Activated CD4-positive, CD25-positive, alpha-beta regulatory T cell treated with anti-CD3 and anti-CD28 coated beads, Interleukin-2, amount 50 U/mL, for 24 hours (primary cell): ENCODE results near the gene MYOM1.

Experiments used
- ATAC-seq, 2 donors: fragments of 150-1000 bp; cut with Tn5 transposase; one replicate each; pipeline ENCODE4 v1.10.0; 2021; ENCODE audit warnings: mild to moderate bottlenecking in 1 of 2, moderate library complexity in 1 of 2

The MYOM1 gene

DNA sequence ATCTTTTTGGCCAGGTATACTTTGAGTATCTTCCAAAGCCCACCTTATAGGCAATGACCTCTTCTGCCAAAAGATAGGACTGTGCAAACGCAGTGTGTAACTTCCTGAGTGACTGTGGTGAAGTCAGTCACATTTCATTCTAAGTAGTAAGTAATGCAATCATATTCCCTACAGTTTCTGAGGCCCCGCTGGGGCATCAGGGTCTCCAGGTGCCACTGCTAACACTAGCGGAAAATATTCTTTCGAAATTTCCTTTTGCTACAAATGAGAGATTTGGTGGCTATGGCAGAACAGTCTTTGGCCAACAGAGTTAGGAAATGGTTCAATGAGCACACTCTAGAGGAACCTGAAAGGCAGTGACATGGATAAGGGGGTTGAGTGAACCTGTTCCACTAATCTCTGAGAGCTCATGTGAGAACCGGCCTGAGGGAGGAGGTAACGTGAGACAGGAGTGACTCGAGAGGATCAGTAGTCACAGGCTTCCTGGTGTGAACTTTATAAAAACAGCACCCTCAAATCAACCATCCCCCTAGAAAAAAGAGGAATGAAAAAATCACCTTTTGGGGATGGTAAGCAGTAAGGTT, 104.2 kb downstream of the MYOM1 start:
- no peak for ATAC-seq

- no peak for ATAC-seq
Observed at GRCh38 chr18:3114451-3114850, 105.3 kb downstream of the MYOM1 start.

- ATAC-seq: no peak
Observed at GRCh38 chr18:3114026-3114425, 105.7 kb downstream of the MYOM1 start.

DNA sequence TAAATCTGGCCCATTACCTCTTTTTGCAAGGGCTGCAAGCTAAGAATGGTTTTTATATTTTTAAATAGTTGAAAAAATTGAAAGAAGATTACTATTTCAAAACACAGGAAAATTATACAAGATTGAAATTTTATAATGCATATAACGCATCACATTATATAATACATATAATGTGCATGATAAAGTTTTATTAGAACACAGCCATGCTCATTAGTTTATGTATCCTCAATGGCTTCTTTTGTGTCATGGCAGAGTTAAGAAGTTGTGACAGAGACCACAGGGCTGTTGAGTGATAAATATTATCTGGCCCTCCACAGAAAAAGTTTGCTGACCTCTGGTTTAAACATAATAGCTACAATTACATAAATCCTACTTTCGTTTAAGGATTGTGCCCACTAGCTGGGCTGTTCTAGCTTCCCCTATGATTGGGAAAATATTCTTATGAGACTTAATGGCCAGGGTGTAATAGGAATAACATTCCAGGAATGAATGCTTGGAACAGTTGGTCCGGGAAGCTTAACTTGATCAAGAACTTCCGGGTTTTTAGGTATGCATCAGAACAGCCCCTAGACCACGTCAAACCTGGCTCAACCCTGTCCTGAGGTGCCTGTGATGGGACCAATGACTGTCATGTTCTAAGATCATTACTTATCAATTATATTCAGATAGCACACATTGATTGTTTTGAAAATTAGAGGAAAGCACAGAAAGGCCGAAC, 108.1 kb downstream of the MYOM1 start:
- no peak for ATAC-seq

- ATAC-seq: no peak
Observed at GRCh38 chr18:3110034-3110752, 109.6 kb downstream of the MYOM1 start.

- no peak for ATAC-seq
Observed at GRCh38 chr18:3107740-3108151, 112.0 kb downstream of the MYOM1 start.

DNA sequence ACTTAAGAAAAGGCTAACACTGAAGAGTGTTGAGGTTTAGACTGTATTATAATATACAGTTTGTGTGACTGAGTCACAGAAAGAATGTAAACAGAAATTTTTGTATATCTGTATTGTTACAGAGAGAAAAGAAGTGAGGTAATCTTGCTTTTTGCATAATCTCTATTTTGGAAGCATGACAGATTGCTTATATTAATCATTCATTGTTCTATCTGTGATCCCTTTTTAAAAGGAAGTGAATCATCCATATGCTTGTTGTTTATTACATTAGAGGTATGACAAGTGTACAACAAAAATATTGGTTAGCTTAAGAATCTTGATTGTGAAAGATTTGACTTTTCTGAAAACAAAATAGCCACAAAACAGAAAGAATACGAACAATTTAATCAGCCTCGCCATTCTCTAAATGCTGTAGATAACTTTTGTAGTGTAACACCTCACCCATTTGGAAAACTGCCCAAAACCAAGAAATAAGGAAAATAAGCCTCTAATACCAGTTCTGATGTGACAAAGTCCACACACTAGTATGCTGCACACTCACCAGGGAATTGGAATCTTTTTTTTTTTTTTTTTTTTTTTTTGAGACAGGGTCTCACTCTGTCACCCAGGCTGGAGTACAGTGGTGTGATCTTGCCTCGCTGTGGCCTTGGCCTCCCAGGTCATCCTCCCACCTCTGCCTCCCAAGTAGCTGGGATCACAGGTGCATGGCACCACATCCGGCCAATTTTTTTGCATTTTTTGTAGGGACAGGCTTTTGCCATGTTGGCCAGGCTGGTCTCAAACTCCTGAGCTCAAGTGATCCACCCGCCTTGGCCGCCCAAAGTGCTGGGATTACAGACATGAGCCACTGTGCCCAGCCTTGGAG, 115.3 kb downstream of the MYOM1 start:
- no peak for ATAC-seq

DNA sequence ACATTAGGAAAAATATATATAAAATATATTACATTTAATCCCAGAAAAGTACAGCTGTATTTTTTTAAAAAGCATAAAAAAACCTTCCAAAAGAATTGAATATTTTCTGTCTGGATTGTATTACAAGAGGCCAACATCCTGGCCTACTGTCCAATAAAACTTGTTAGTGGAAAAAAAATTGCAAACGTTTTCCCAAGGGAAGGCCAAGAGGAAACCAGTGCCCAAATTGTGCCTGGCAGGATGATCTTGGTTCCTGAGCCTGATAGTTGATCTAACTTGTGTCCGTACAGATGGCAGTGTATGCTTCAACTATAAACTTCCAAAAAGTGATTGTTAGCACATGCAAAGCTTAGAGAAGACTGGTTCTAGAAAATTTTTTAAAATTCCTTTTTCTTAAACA, 116.2 kb downstream of the MYOM1 start:
- ATAC-seq: no peak

DNA sequence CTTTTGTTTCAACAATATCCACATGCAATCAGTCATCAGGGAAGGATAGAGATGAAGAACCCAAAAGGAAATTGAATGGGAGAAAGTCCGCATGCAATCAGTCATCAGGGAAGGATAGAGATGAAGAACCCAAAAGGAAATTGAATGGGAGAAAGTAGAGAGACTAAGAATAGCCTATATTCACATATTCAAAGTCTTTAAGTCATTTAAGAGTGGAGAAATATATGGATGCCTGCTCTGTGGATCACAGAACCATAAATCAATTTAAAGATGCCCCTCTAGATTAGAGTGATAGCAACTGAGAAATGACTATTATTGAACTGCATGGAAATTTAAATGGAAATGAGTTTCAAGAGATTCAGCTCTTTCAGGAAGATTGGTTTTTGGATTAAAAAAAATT, 116.8 kb downstream of the MYOM1 start:
- ATAC-seq: no peak

DNA sequence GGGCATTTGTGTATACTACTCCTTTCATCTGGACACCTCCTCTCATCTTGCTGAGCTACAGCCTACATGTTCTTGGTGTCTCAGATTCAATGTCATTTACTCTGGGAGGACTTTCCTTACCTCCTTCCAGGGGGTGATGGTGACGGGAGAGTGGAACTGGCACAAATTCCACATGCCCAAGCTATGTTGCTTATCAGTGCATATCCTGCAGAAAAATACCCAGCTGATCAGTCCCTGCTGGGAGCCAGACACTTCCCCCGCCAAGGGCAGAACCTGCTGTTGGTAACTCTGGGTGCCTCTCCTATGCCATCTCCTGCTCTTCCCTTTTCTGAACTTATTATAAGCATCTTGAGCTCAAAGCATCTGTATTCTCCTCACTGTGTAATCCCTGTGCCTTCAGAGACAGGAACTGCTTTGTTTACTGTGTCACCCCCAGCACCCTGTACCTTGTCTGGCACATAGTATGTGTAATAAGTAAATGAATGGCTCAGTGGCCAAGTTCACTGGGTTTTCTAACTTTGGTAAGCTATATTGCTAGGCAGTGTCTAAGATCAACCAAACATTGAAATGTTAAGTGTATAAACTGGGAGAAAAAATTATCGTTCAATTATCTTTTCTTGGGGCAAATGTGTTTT, 119.2 kb downstream of the MYOM1 start:
- no peak for ATAC-seq

DNA sequence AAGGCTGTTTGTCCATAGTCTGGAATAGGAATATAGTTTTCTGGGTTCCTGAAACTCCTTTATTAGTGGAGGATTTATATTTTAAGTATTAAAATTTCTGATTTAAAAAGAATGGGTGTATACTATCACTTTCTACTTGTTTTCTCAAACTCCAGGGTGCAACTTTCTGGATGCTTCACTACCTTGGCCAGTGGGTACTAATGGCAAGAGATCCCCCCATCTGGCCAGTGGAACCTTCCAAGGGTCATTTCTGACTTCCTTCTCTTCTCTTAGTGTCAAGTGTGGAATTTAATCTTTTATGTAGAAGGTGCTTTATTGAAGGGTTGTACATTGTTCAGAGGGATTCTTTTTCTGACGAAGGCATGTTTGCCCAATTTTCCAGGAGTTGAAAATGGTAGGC, 120.4 kb downstream of the MYOM1 start:
- no peak for ATAC-seq

GRCh38 chr18:3097082-3097481, 122.7 kb downstream of the MYOM1 start:
- peak in 1 of 2 donors; percentile 46 for ATAC-seq

DNA sequence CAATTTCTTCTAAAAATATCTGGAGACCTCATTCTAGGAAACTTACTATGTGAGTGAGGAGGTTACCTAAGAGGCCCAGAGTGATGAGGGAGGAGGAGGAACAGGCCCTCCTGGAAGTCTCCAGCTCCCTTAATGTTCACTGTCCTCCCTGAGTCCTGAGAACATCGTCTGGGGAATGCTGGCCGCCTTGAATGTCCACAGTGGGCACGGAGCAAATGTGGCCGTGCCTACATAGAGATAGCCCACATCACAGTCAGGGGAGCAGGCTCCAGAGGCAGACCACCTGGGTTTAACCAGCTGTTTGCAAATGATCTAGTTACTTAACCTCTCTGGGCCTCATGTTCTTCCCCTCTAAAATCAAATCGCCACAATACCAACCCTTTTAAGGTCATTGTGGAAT, 123.8 kb downstream of the MYOM1 start:
- ATAC-seq: no peak

GRCh38 chr18:3094338-3094684, 125.5 kb downstream of the MYOM1 start:
- ATAC-seq: no peak

DNA sequence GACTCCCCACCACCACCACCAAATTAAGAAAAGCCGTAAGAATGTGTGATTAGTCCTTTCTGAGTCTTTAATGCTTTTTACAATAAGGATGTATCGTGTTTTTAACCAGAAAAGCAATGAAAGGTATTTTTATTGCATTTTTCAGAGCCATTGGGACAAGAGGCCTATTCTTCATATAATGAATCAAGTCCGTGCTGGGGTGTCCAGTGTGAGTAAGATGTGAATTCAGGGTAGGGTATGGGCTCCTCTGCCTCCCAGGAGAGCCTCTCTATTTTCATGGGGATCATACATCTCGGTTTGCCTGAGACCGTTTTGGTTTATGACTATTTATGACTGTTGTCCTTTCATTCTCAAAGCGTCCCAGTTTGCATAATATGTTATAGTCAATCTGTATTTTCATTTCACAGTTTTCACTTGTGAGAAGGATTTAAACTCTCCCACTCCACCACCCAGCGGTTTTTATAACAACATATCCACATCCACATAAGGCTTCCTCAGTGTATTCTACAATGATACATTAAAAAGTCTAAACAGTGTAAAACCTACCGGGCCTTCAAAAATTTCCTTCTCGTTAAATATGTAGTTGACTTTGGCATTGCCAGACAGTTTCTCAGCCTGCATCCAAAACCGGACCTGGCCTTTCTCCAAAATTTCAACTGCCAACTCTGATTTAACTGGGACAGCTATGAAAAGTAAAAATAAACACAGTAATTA, 126.0 kb downstream of the MYOM1 start:
- no peak for ATAC-seq

DNA sequence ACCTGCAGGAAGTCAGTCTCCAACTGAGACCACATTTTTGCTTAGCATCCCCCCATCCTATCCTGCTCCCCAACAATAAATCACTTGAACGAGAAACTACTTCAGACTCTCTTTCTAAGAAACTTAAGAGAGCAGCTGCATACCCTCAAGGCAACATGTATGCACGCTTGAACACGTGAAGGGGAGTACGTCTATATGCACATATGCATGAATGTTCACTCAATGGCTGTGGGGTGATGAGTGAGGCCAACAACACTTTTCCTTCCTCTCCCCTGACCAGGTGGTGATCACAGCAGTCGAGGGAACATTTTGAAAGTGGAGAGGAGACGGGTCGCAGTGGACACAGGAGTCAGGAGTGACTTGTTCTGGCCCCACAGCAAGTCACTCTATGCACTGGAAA, 127.0 kb downstream of the MYOM1 start:
- no peak for ATAC-seq

DNA sequence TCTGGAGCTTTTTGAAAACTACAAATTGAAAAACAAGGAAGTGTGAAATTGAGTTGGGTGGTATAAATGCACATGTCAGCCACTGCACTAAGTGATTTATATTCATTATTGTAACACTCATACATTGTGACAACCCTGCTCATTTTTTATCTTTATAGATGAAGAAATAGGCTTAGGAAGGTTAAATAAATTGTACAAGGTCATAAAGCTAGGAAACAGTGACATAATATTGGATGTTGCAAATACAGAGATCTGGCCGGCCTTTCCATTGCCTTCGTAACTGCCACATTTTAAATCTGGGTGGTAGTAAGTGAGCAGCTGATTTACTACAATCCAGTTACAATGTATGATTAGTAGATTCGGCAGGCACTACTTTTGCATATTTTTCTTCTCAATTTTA, 130.2 kb downstream of the MYOM1 start:
- no peak for ATAC-seq

DNA sequence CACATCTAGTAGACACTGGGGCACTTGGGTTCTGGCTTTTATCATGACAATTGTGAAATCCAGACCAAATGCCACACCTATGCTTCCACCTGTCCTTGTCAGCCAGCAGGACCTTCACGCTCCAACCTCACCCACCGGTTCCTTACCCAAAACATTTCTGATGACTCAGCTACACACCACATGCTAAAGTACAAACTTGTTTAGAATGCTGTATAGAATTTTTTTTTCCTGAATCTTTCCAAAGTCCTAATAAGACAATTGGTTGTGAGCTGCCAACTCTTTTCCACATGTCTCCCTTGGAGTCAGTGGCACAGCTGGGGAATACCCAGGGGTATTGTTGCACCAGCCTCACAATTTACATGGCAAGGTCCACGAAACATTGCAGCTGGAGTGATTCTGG, 131.3 kb downstream of the MYOM1 start:
- ATAC-seq: no peak

DNA sequence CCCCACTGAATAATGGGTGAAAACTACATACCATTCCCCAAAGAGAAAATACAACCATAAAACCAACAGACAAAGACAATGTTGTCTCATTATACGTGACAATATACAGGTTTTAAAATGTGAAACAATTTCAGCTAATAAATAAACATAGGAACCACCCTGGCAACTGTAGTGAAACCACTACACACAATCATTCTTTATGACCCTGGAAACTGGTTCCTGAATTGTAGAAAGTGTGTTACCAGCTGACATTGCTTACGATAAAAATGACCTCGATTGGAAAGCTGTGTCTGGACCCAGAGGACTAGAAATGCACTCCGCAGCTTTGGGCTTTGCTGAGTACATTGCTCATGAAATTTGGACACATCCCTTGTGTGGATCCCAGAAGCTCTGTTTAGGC, 132.9 kb downstream of the MYOM1 start:
- no peak for ATAC-seq

DNA sequence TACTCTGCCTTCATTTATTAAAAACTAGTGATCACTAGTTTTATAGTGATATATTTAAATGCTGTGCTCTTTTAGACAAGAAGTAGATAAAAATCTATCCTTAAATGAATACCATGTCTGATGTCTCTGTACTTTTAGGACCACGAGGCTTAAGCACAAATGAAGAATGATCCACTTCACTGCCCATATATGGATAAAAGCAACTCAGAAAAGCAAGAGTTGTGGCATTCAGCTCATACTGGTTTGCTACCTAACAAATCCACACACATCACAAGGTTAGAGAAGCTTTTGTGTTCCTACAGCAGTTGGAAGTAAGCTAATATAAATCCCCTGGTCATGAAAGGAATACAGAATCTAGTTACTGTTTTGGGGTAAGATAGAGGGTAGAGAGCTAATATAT, 134.2 kb downstream of the MYOM1 start:
- no peak for ATAC-seq

DNA sequence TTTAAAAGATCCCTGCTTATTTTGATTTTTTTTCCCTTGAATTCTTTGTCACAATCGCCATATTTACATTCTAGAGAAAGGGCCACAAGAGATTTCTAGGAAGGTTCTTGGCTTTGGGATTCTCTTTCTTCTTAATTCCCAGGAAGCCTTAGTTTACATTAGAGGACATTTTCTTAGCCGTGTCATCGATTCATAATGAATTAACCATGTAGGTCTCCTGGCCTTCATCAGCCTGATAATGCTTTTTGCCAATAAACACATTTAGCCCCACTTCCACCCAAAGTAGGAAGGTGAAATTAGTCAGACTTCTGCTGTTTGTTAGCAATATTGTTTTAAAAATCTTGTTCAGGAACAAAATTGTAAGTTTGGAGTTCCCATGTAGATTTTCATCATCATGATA, 135.6 kb downstream of the MYOM1 start:
- ATAC-seq: no peak

DNA sequence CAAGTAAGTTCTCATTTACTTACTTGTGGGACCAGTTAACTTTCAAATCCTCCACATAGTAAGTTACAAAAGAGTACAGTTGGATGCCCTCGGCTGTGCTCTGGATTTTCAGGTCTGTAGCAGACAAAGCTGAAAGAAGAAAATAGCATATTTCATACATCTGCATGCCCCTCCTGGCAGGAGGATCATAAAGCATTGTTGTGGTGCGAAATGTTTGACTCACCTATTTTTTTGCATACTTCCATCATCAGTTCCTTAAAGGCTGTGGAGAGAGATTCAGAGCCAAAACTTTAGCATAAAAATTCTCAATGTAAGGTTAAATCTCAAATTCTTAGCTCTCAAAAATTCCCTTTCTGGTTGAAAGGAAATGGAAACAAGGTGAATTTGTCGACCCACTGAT, 136.0 kb downstream of the MYOM1 start:
- ATAC-seq: no peak
